GM21528 (cell line): Measurements from ENCODE around the gene COX14.
A peak's percentile ranks its signal among the peaks of the same experiment; 100 is the strongest.
"Not testable (repeated sequence)": the region's sequence is repeated elsewhere in the genome, so short reads cannot be mapped to it uniquely, and the experiment has no call there.

Experiments used
- ATAC-seq: cut with Tn5 transposase; IDR thresholded peaks from one replicate; pipeline ENCODE4 v1.9.1; 2021; ENCODE audit warnings: mild to moderate bottlenecking, moderate library complexity; ENCODE audit not compliant: unreplicated experiment, low FRiP score

Gene COX14

DNA sequence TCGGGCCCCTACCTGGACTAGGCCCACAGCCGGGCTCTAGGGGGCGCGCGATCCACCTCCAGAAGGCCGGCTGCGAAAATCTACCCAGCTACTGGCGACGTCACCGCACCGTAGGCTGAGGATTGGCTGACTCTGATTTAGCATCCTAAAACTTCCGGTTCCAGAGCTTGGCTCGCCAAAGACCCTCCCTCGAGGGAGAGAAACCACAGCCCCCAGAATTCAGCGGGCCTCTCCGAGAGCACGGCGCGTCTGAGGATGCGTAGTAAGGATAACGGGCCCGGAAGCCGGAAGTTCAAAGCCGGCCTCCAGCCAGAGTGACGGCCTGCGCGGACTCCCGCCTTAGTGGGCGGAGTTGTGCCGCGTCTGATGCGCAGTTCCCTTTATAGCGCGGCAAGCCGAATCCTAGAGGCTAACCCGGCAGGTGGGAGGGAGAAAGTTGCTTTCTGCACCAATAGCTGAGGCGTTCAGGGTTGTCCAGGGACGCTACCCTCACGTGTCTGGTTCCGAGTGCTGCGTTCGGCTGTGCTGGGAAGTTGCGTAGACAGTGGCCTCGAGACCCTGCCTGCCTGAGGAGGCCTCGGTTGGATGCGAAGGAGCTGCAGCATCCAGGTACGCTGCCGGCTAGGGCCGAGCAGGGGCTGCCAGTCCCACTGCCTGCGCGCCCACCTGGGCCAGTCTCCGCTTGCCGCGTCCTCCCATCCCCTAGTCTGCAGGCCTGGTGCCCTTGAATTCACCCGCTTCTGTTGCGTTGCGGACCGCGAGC, at the start of gene COX14:
Gene COX14, plus strand, starts transcription at position 544 of the 763 bp plus-strand sequence. CDS start 7,808 bp downstream, outside the sequence.
- ATAC-seq: peak; percentile 81

DNA sequence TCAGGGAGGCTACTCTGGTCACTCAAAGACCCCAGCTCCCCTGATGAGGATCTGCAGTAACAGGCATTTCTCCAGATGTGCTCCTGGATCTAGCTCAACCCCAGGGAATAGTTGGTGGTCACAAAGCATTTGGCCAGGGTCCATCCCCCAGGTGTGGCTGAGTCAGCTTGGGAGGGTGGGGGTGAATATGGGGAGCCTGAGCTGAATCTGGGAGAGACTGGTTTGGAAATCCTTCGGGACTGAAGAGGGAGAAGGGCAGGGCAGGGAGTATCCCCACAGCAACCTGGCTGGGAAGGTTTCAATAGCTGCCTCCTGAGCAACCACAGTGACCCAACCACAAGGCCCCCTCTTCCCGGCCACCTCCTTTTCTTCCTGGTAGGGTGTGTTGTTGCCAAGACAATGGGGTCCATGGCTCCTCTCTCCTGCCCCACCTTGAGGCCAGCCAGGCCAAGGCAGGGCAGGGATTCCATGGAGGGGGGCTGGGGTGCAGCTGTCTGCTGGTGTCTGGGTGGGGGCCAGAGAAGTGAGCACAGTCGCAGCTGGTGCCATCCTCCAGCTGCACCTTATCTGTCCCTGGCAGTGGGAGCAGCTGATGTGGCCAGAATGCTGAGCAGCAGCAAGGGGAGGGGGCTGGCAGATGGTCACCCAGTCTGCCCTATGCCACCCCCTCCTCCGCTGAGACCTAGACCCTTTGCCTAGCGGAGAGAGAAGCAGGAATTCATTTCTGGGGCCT, 49.1 kb upstream of the COX14 start:
- ATAC-seq: no peak

DNA sequence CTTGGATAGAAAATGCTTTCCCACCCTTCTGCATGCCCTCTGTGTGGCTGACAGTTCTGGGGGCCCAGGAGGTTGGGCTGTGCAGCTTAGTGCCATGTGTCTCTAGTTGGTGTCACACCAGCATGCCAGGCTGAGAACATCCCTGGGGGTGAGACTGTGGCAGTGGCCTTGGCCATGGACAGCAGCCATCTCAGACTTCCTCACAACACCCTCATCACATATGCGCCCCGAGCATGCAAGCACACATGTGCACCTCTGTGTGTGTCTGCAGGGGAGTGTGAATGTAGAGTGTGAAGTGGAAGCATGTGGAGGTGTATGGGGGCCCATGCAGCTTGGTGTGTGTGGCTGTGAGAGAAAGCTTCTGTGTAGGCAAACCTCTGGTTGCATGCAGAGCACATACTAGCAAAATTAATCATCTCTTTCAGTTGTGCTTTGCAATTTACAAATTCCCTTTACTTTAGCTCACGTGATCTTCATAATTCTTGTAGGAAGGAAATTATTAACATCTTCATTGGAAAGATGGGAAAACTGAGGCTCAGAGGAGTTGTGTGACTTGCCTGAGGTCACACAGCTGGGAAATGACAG, 46.2 kb upstream of the COX14 start:
- ATAC-seq: no peak

DNA sequence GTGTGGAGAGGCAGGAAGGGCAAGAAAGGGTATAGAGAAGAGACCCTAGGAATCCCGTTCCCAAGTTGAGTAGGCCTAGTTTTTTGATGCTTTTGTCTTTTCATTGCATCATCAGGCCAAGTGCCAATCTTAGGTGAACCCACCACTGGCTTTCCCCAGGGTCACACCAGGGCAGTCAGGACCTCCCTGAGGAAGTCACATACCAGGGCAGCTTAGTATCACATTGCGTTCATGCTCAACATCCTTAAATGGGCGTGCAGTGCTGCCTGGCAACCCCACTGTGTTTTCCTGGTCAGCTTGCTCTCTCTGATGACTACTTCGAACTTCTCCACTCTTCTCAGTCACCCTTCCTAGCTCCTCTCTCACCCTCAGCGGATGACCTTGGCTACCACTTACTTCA, 45.6 kb upstream of the COX14 start:
- no peak for ATAC-seq

DNA sequence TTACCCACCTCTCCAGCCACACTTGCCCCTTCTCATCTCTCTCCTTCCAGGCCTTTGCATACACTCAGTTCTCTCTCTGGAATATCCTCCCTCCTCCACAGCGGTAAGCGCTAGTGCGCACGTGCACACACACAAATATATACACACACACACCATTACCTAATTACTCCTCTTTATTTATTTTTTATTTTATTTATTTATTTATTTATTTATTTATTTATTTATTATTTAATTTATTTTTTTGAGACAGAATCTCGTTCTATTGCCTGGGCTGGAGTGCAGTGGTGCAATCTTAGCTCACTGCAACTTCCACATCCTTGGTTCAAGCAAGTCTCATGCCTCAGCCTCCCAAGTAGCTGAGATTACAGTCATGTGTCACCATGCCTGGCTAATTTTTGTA, 43.0 kb upstream of the COX14 start:
- ATAC-seq: no peak

DNA sequence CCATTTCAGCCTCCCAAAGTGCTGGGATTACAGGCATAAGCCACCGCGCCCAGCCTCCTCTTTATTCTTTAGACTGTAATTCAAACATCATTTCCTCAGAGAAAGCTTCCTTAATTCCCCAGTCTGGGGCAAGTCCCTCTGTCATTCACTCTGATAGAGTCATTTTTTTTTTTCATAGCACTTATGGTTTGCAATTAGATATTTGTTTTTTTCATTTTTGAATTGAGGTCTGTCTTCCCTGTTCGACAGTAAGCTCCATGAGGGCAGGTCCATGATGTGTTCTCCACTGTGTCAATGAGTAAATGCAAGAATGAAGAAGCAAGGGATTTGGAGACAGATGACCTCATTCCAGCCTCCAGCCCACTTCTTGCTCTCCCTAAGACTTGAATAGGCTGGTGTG, 42.5 kb upstream of the COX14 start:
- no peak for ATAC-seq

DNA sequence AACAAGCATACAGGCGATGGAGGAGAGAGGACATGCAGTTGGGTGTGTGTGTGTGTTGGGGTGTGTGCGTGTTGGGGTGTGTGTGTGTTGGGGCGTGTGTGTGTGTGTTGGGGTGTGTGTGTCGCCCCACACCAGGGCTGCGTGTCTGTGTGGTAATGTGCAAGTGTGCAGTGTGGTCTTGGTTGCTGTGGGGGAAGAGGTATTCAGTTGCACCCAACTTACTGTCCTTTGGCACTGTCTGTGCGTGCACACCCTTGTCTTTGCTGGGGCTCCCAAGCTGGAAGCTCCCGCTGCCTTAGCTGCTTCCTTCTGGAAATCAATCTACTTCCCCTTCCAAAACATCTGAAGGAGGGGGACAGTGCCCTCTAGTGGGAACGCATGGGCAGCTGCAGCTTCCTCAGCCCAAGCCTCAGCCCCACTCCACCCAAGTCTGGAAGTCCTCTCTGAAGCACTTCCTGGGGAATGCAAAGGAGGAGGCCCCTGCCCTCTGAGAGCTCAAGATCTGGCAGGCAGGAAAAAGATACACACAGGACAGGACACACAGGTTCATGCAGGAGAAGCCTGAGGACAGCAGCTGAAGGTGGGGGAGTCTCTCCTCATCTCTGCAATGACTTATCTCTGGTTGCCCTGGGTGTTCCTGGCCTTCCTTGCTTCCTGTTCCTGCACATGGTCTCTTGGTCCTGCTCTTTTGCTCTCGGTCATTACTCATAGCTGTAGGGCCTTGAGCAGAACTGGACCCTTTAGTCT, 41.5 kb upstream of the COX14 start:
- no peak for ATAC-seq

DNA sequence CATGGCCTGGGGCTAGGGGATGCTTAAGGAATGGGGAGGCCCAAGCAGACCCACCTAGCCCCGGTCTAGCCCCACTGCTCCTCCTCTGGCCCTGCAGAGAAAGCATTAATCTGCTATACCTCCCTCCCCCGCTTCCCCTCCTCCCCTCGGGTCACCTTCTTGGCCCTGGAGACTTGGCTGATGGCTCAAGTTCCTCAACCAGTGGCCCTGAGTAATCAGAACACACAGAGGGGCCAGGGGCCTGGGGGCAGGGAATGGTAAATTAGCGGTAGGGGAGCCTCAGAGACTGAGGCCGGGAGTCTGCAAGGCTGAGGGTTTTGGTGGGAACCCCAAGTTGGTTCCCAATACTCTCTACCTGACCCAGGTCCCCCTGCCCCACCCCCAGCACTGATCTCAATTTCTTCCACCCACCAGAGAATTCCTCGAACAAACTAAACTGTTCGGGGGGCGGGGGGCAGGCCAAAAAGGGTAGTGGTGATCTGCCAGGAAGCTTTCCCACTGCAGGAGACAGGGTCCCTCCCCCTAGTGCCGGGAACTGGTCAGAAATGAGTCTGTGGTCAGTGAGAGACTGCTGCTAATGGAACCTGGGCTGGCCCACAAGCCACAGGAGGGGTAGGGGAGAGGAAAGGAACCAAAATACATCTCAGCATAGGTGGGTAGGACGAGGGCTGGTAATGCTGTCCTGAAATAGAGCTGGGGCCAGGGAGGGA, 39.7 kb upstream of the COX14 start:
- no peak for ATAC-seq

DNA sequence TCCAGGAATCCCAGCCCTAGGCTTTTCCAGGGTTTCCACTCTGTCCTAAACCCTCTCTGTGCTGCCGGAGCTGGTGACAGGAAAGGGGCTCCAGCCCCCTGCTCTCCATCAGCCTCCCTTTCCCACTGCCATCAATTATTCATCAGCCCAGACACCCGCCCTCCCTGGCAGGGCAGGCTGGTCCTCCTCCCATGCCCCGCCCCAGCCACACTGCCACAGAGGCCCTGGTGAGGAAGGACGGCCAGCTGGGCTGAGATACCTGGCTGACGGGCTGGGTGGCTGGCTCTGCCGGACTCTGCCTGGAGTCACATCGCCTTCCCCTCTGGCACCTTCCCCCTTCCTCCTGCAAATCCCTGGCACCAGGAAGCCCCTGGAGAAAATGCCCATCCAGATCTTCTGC, 38.8 kb upstream of the COX14 start:
- ATAC-seq: no peak

DNA sequence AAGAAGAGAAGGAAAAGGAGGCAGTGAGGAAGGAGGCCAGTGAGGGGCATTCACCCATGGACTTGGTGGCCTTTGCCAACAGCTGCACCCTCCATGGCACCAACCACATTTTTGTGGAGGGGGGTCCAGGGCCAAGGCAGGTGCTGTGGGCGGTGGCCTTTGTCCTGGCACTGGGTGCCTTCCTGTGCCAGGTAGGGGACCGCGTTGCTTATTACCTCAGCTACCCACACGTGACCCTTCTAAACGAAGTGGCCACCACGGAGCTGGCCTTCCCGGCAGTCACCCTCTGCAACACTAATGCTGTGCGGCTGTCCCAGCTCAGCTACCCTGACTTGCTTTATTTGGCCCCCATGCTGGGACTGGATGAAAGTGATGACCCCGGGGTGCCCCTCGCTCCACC, 38.3 kb upstream of the COX14 start:
- ATAC-seq: no peak

DNA sequence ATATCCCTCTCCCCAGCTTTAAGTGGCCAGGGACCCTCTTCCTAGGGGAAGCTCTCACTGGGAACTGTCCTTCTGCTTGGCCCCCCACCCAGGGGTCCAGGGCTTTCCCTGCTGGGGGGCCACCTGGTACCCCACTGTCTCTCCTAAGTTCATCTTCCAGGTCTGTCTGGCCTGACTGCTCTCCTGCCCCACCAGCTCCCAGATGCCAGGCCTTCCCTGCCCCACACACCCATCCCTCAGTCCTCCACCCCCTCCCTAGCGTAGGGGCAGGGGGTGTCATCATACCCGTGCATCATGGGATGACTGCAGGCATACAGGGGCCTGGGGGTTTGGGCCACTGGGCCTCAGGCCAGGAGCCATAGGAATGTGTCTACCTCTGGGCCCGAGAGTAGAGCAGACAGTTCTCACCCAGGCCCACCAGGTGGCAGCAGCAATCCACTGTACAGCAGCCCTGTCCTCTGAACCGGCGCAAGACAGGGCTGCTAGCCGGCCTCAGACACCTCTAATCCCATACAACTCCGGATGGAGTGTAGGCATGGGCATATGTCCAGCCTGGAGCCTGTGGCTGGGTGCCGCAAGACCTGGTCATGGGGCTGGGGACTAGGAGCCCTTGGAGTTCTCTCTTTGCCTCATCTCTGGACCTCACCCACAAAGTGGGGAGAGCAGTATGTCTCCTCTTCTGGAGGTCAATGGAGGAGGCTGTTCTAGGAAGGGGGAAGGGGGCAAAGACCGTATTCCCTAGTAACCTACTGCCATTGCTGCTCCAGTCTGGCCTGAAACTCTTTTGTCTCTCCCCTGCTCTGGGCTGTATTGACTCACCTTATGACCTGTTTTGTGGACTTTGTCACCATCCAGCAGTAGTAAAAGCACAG, 36.9 kb upstream of the COX14 start:
- ATAC-seq: peak; percentile 65

DNA sequence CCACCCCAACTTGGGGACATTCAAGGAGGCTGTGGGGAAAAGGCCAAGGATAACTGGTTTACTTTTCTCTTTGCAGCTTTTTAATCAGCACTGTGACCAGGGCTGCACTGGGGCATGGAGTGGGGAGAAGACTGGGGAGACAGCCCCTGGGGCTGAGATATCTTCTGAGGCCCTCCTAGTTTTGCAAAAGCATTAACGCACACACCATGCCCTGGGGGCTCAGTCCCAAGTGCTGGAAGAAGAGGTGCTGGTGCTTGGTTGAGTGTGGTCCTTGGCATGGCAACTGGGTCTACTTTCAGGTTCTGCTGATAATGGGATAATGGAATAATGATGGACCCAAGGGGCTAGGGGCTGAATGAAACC, 36.2 kb upstream of the COX14 start:
- no peak for ATAC-seq

DNA sequence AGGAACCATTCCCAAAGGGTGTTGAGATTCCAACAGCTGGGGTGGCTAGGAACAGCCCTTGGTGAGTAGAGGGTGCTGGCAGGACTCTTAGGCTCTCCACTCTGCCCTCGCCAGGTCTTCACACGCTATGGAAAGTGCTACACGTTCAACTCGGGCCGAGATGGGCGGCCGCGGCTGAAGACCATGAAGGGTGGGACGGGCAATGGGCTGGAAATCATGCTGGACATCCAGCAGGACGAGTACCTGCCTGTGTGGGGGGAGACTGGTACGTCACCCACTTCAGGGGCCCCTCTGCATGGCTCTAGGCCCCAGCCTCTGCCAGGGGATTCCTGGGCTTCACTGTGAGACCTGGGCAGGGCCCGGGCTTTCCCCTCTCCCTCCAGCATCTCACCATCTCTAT, 34.9 kb upstream of the COX14 start:
- ATAC-seq: no peak

DNA sequence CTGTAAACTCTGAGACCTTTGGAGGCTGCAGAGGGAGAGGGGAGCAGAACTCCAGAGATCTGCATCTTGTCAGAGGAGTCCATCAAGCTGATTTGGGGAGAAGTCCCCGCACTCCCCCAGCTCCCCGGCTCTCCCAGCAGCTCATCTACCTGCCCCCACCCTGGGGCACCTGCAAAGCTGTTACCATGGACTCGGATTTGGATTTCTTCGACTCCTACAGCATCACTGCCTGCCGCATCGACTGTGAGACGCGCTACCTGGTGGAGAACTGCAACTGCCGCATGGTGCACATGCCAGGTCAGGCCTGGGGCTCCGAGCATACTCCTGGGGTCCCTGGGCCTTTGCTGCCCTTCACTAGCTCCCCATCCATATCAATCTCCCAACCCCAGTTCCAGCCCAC, 33.8 kb upstream of the COX14 start:
- no peak for ATAC-seq

DNA sequence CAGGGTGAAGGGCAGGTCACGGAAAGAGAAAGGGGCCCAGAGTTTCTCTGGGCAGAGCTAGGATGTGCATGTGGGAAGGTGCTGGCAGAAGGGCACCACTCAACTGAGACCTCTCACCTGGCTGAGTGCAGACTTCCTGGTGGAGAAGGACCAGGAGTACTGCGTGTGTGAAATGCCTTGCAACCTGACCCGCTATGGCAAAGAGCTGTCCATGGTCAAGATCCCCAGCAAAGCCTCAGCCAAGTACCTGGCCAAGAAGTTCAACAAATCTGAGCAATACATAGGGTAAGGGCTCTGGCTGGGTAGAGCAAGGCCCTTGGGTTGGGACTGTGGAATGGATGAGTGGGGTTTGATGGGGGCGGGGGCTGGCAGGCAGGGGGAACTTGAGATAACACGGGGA, 32.3 kb upstream of the COX14 start:
- no peak for ATAC-seq

DNA sequence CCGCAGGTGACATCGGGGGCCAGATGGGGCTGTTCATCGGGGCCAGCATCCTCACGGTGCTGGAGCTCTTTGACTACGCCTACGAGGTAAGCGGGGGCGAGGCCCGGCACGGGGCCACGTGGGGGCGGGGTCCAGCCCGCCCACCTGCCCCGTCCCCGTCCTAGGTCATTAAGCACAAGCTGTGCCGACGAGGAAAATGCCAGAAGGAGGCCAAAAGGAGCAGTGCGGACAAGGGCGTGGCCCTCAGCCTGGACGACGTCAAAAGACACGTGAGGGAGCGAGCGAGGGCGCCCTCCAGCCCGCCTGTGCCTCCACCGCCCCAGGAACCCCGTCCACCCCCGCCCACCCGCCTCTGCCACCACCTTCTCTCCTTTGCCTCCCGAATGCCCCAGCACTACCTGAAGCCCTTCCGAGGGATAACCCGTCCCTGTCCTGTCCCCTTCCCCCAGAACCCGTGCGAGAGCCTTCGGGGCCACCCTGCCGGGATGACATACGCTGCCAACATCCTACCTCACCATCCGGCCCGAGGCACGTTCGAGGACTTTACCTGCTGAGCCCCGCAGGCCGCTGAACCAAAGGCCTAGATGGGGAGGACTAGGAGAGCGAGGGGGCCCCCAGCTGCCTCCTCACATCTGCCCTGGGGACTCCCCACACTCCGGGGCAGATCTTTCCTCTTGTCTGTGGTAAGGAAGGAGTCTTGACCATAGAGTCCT, 30.8 kb upstream of the COX14 start:
- ATAC-seq: no peak

DNA sequence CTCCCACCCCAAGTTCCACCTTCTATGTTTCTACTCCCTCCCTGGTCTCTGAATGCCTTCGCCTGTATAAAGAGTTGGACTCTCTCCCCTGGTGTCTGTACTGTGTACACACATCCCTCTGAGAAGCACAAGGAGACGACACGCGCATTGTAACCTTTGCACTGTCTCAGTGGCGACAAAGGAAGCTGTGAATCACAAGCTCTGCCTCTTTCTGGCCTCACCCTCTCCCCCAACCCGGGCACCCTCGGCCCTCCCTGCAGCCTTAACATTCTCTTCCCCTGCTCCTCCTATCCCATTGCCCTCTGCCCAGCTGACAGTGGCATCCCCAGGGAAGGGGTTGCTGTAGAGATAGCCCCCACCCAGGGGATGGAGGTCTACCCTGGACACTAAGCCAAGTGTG, 29.4 kb upstream of the COX14 start:
- no peak for ATAC-seq

DNA sequence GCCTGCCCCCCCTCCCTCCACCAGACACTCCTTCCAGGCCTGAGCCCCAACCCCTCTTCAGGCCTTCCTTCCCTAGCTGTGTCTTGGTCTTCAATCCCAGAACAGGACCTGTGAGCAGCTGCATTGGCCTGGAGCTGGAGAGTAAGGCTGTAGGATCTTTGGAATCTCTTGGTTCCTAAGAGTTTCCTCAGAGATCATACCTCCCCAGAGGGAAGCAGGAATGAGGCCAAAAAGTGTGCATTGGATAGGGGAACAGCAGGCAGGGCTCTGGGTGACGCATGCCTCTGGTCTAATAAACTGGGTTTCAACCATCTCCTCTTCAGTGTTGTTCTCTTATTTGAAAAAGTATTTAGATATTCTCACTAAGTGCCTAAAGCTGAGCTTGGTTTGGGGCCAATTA, 28.7 kb upstream of the COX14 start:
- ATAC-seq: no peak

DNA sequence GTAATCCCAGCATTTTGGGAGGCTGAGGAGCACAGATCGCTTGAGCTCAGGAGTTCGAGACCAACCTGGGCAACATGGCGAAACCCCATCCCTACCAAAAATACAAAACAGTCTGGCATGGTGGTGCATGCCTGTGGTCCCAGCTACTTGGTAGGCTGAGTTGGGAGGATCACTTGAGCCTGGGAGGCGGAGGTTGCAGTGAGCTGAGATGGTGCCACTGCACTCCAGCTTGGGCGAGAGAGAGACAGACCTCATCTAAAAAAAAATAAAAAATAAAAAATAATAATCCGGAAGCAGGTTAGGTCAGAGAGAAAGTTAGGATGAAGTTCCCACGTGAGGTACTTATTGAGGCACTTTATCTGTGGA, 27.6 kb upstream of the COX14 start:
- ATAC-seq: not testable (repeated sequence)
